OCI-LY3 (cell line): Measurements from ENCODE around the gene GALNT1.

Experiments
- EZH2phosphoT487 ChIP-seq: fragments of 200-600 bp; shearing (Covaris generic); IDR thresholded peaks from 2 replicates; pipeline ENCODE4 v1.6.1; 2018; ENCODE audit warnings: antibody characterized with exemption, mixed run types, low read depth
- TF ChIP-seq, protein P1 (sequence below): fragments of 200-600, 300-600 bp; sonication (generic); IDR thresholded peaks from 2 replicates; pipeline ENCODE4 v1.5.1; 2014; ENCODE audit warnings: antibody characterized with exemption, low read length, low read depth

DNA sequence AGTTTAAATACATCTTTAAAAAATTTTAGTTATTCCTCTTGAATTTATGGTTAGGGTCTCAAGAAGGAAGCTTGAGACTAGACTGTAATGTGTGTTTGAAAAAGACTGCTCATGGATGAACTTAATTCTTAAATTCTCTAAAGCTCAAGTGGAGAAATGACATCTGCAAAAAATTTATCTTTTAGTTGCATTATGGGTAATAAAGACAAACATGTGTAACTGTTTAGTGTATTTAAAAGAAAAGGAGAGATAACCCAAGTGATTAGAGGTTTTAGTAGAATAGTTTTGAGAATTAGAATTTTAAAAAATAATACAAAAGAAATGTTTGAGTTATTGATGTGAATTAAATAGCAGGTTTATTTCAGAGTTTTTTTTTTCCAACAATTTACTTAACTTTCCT, 36.7 kb downstream of the GALNT1 start:
- TF ChIP-seq, protein P1, sequence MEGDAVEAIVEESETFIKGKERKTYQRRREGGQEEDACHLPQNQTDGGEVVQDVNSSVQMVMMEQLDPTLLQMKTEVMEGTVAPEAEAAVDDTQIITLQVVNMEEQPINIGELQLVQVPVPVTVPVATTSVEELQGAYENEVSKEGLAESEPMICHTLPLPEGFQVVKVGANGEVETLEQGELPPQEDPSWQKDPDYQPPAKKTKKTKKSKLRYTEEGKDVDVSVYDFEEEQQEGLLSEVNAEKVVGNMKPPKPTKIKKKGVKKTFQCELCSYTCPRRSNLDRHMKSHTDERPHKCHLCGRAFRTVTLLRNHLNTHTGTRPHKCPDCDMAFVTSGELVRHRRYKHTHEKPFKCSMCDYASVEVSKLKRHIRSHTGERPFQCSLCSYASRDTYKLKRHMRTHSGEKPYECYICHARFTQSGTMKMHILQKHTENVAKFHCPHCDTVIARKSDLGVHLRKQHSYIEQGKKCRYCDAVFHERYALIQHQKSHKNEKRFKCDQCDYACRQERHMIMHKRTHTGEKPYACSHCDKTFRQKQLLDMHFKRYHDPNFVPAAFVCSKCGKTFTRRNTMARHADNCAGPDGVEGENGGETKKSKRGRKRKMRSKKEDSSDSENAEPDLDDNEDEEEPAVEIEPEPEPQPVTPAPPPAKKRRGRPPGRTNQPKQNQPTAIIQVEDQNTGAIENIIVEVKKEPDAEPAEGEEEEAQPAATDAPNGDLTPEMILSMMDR = no peak
- TF ChIP-seq EZH2phosphoT487 = no peak
